Pancreas (tissue), 10 donors: ENCODE data around the gene GPS1. TPM values are rescaled to one million over a fixed set of nuclear protein-coding genes. Genes with fewer than 3 reads are reported as not detected.

Experiments used
- ATAC-seq, 4 donors: fragments of 200-7000 bp; cut with Tn5 transposase; one replicate each; pipeline versions ENCODE4 v1.8.0 to v1.9.1; 2020; ENCODE audit warnings: mild to moderate bottlenecking in 4 of 4, moderate library complexity in 4 of 4
- DNase-seq, 6 donors: peaks; one replicate each; pipeline ENCODE4 v3.0.0-alpha.2; 2020
- FAIRE-seq: peaks from 2 replicates; lab custom pipeline; 2012; peaks lifted over from hg19 to GRCh38; lab: Jason Lieb, UNC
- H3K27ac ChIP-seq, 4 donors: fragments of 200-600 bp; sonication (generic); 1 replicate in 3 of 4; 2 replicates in 1 of 4; pipeline versions ENCODE4 v1.5.0 to v1.8.0; 2020
- H3K27me3 ChIP-seq, 4 donors: fragments of 200-600 bp; one replicate each; pipeline ENCODE4 v1.8.0; 2021
- H3K36me3 ChIP-seq, 3 donors: fragments of 200-600 bp; sonication (generic) in 1 of 3; one replicate each; pipeline versions ENCODE4 v1.5.0 to v1.8.0; 2020 to 2021
- H3K4me1 ChIP-seq, 3 donors: fragments of 200-600 bp; one replicate each; pipeline ENCODE4 v1.8.0; 2021
- H3K4me3 ChIP-seq, 4 donors: fragments of 200-600 bp; sonication (generic) in 2 of 4; one replicate each; pipeline versions ENCODE4 v1.5.0 to v1.8.0; 2020 to 2021
- H3K9me3 ChIP-seq, 4 donors: fragments of 200-600 bp; one replicate each; pipeline ENCODE4 v1.8.0; 2021
- CTCF ChIP-seq, 4 donors: fragments of 200-600 bp; sonication (generic) in 3 of 4; IDR thresholded peaks; one replicate each; pipeline versions ENCODE4 v1.5.0 to v1.8.0; 2021; ENCODE audit warnings: antibody characterized with exemption in 4 of 4
- WGBS, 2 donors: extraction: QIAGEN DNeasy Blood & Tissue Kit; methylation state at CpG; one replicate each; pipeline ENCODE4 v1.1.7; 2013; 5-methylcytosine and 5-hydroxymethylcytosine counted together
- intact Hi-C, 3 donors: fragments of 100-400 bp; cut with DNase I; formaldehyde crosslinking; loops; one replicate each; pipeline versions ENCODE4 v1.11.1 to v1.14.2; 2022
- polyA plus RNA-seq, 2 donors: library from polyadenylated mRNA; stranded (reverse); fragments of 200-250 nt; gene quantifications; one replicate each; pipeline ENCODE4 v1.2.3, GENCODE V29; 2013
- total RNA-seq, 6 donors: library from RNA; stranded (reverse); fragmentation: NEBNext Ultra II Directional in 4 of 6; extraction: Animal tissue kit (Norgen Biotek cat#: 25700) in 4 of 6; gene quantifications; one replicate each; pipeline versions ENCODE4 v1.2.1 to v1.2.4, GENCODE V29; 2021 to 2023
- donor health status: healthy with polysubstance abuse.
- donor health status: DM: no; HTN: no; CAD: no; lungs with moderate emphysema.
- donor health status: DM: no; HTN: no; CAD: no.
- donor health status: control.
- donor health status: control.
- donor health status: Bipolar disorder and iron deficiency.
- donor health status: DM: yes; HTN: yes; CAD: no.
- donor health status: DM: no; HTN: no; CAD: no.
- donor health status: DM: no; HTN: no; CAD: no.
- donor health status: DM: yes; HTN: yes; CAD: no.

The GPS1 gene
- total and polyA plus RNA-seq, 8 donors: 43.0 to 149 (median 53.3) TPM

- 92 to 93% methylated on average over 37 of the region's 37 CpGs for WGBS, 2 donors
- Histone ChIP-seq H3K4me1 (peaks cover 9 to 16% (median 10%) of the 10 kb centered on the region in 3 donors), H3K27ac (no peak overlapping the region), H3K4me3 (no peak overlapping the region), H3K9me3 (no peaks in the 10 kb centered on the region), H3K27me3 (no peaks in the 10 kb centered on the region), H3K36me3 (peaks cover 5 to 25% (median 14%) of the 10 kb centered on the region in 3 donors)
- intact Hi-C loops: no loop called here
- no peak for TF ChIP-seq CTCF (IDR thresholded peaks at IDR 0.05)
- DNase-seq (peak in 3 of 6 donors; percentile 17 to 74 (median 32)), FAIRE-seq (no peak), ATAC-seq (no peak)
Observed at GRCh38 chr17:82094931-82095776, 43.5 kb downstream of the GPS1 start.

- no peak overlapping the region for H3K4me3 ChIP-seq
- ATAC-seq (no peak), FAIRE-seq (no peak), DNase-seq (peak in 4 of 6 donors; percentile 21 to 78 (median 40))
- WGBS, 2 donors: 95 to 96% methylated on average over 35 of the region's 35 CpGs
- peaks cover 5 to 25% (median 14%) of the 10 kb centered on the region in 3 donors for H3K36me3 ChIP-seq
- TF ChIP-seq CTCF (IDR thresholded peaks at IDR 0.05): no peak
- no peak overlapping the region for H3K27ac ChIP-seq
- H3K4me1 ChIP-seq: peaks cover 9 to 17% (median 10%) of the 10 kb centered on the region in 3 donors
- no peaks in the 10 kb centered on the region for H3K9me3 ChIP-seq
- intact Hi-C loops: no loop called here
- no peaks in the 10 kb centered on the region for H3K27me3 ChIP-seq
Observed at GRCh38 chr17:82095777-82096708, 44.3 kb downstream of the GPS1 start.

- H3K27me3 ChIP-seq: no peaks in the 10 kb centered on the region
- no peak for TF ChIP-seq CTCF (IDR thresholded peaks at IDR 0.05)
- DNase-seq: peak in 3 of 6 donors; percentile 33 to 43 (median 36)
- ATAC-seq: no peak
- H3K4me1 ChIP-seq: peaks cover 9 to 23% (median 10%) of the 10 kb centered on the region in 3 donors
- WGBS, 2 donors: 61 to 64% methylated on average over 8 of the region's 8 CpGs
- H3K4me3 ChIP-seq: peak overlapping the region; percentile 81 to 84 (median 82)
- intact Hi-C loops: no loop called here
- no peaks in the 10 kb centered on the region for H3K9me3 ChIP-seq
- no peak for FAIRE-seq
- peaks cover 5 to 21% (median 14%) of the 10 kb centered on the region in 3 donors for H3K36me3 ChIP-seq
- peak overlapping the region in 1 of 4 donors; percentile 94 for H3K27ac ChIP-seq
Observed at GRCh38 chr17:82096709-82097183, 45.0 kb downstream of the GPS1 start.

- no peaks in the 10 kb centered on the region for H3K9me3 ChIP-seq
- H3K36me3 ChIP-seq: peaks cover 5 to 15% (median 10%) of the 10 kb centered on the region in 3 donors
- peak overlapping the region; percentile 81 to 84 (median 82) for H3K4me3 ChIP-seq
- DNase-seq (peak in 5 of 6 donors; percentile 42 to 87 (median 69)), FAIRE-seq (no peak), ATAC-seq (peak in 3 of 4 donors; percentile 7 to 32 (median 9))
- WGBS, 2 donors: 1 to 2% methylated on average over 32 to 77 of the region's 77 CpGs
- peak overlapping the region; percentile 86 to 94 (median 90) for H3K27ac ChIP-seq
- H3K27me3 ChIP-seq: no peaks in the 10 kb centered on the region
- intact Hi-C loops: no loop called here
- no peak for TF ChIP-seq CTCF (IDR thresholded peaks at IDR 0.05)
- H3K4me1 ChIP-seq: peaks cover 9 to 23% (median 10%) of the 10 kb centered on the region in 3 donors
Observed at GRCh38 chr17:82097184-82097918, 45.7 kb downstream of the GPS1 start.
